ENCODE measurements around the gene RAB38.

DNA sequence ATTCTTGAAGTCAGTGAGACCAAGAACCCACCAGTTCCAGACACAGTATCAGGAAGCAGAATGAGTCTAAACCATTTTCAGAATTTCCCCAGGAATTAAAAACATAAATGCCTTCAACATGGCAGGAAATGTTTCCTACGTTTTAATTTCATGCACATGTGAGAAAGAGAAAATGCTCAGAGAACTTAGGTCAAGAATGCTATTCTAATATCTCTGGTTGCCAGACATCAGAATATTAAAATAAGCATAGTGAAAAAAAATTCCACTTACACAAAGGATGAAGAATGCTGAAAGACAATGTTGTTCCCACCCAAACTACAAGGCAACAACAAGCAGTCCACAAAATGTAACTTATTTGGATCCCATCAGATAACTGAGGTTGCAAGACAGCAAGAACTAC is 104.8 kb downstream of the RAB38 start:
- TF ChIP-seq POLR2A (IDR thresholded peaks at IDR 0.05) (no peak), POLR2AphosphoS5 (IDR thresholded peaks at IDR 0.05) (no peak)
- TF ChIP-seq, protein P1, sequence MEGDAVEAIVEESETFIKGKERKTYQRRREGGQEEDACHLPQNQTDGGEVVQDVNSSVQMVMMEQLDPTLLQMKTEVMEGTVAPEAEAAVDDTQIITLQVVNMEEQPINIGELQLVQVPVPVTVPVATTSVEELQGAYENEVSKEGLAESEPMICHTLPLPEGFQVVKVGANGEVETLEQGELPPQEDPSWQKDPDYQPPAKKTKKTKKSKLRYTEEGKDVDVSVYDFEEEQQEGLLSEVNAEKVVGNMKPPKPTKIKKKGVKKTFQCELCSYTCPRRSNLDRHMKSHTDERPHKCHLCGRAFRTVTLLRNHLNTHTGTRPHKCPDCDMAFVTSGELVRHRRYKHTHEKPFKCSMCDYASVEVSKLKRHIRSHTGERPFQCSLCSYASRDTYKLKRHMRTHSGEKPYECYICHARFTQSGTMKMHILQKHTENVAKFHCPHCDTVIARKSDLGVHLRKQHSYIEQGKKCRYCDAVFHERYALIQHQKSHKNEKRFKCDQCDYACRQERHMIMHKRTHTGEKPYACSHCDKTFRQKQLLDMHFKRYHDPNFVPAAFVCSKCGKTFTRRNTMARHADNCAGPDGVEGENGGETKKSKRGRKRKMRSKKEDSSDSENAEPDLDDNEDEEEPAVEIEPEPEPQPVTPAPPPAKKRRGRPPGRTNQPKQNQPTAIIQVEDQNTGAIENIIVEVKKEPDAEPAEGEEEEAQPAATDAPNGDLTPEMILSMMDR (IDR thresholded peaks at IDR 0.05), result no peak
